Naive thymus-derived CD8-positive, alpha-beta T cell (primary cell): ENCODE measurements around the gene RCOR1. TPM values are rescaled to one million over a fixed set of nuclear protein-coding genes. Genes with fewer than 3 reads are reported as not detected.
"Not testable (repeated sequence)": the region's sequence is repeated elsewhere in the genome, so short reads cannot be mapped to it uniquely, and the experiment has no call there.

Experiments used
- ATAC-seq, 2 donors: fragments of 150-1000 bp; cut with Tn5 transposase in 1 of 2; sonication (Bioruptor Pico), chemical (Tn5 transposase) in 1 of 2; 1 replicate in 1 of 2; 2 replicates in 1 of 2; pipeline ENCODE4 v1.10.0; 2021; ENCODE audit warnings: mild to moderate bottlenecking in 2 of 2, moderate library complexity in 2 of 2
- POLR2A ChIA-PET: fragments of 350-600 bp; sonication (Branson Sonifier 250); formaldehyde crosslinking; loops from one replicate; lab custom pipeline; 2021; ENCODE audit warnings: antibody characterized with exemption; lab: Charles Lee
- DNase-seq, 10 donors: peaks; one replicate each; pipeline versions ENCODE4 v3.0.0 to v3.0.0-alpha.2; 2020 to 2022
- H3K27ac Mint-ChIP-seq, 10 donors: one replicate each; pipeline ENCODE4 v1.8.0; 2020 to 2022; ENCODE audit warnings: mild to moderate bottlenecking in 10 of 10, mixed read lengths in 10 of 10, moderate library complexity in 4 of 10, inconsistent platforms in 1 of 10
- H3K27me3 Mint-ChIP-seq, 5 donors: one replicate each; pipeline ENCODE4 v1.8.0; 2021 to 2022; ENCODE audit warnings: mixed read lengths in 5 of 5
- H3K36me3 Mint-ChIP-seq, 3 donors: one replicate each; pipeline ENCODE4 v1.8.0; 2020 to 2022; ENCODE audit warnings: mixed read lengths in 3 of 3, mild to moderate bottlenecking in 2 of 3, inconsistent platforms in 1 of 3
- H3K4me1 Mint-ChIP-seq, 4 donors: one replicate each; pipeline ENCODE4 v1.8.0; 2021 to 2022; ENCODE audit warnings: mixed read lengths in 4 of 4
- H3K4me3 Mint-ChIP-seq, 10 donors: one replicate each; pipeline ENCODE4 v1.8.0; 2020 to 2022; ENCODE audit warnings: mild to moderate bottlenecking in 10 of 10, mixed read lengths in 10 of 10, moderate library complexity in 6 of 10, inconsistent platforms in 1 of 10
- H3K9me3 Mint-ChIP-seq, 9 donors: one replicate each; pipeline ENCODE4 v1.8.0; 2020 to 2022; ENCODE audit warnings: mixed read lengths in 9 of 9, mild to moderate bottlenecking in 3 of 9, inconsistent platforms in 1 of 9, moderate library complexity in 1 of 9
- polyA plus RNA-seq, 3 donors: library from polyadenylated mRNA; unstranded; fragments of 300-500 nt; fragmentation: Illumina TruSeq; gene quantifications; one replicate each; pipeline ENCODE4 v1.2.3, GENCODE V29; 2021
- total RNA-seq, 8 experiments: library from RNA in 2 of 8; stranded (reverse) in 2 of 8; gene quantifications; one replicate each; pipeline ENCODE4 v1.2.3 and lab custom pipeline; 2021 to 2026

RCOR1 gene
- total and polyA plus RNA-seq, 5 experiments from 2014 or later = 0.43 to 24.0 (median 1.2) TPM

- Mint-ChIP-seq H3K9me3 (no peaks in the 10 kb centered on the region), H3K4me1 (peaks cover 0 to 6% (median 2%) of the 10 kb centered on the region in 4 donors), H3K27me3 (no peaks in the 10 kb centered on the region), H3K4me3 (peak overlapping the region in 1 of 10 donors; percentile 22), H3K27ac (no peak overlapping the region), H3K36me3 (no peaks in the 10 kb centered on the region)
- POLR2A ChIA-PET = interaction anchor here (0.6 kb wide), 1 partner anchor 30 kb away, joined by 5 read pairs; no protein-coding TSS in a partner anchor
- no peak for ATAC-seq
- no peak for DNase-seq
These were observed 34.8 kb upstream of the RCOR1 start for GRCh38 chr14:102557434-102558226.

- Mint-ChIP-seq H3K4me3 (no peak overlapping the region), H3K4me1 (peaks cover 0 to 6% (median 2%) of the 10 kb centered on the region in 4 donors), H3K27ac (no peak overlapping the region), H3K9me3 (no peaks in the 10 kb centered on the region), H3K36me3 (no peaks in the 10 kb centered on the region), H3K27me3 (no peaks in the 10 kb centered on the region)
- ATAC-seq (no peak), DNase-seq (no peak)
- POLR2A ChIA-PET = no interaction called here
These were observed 33.9 kb upstream of the RCOR1 start for GRCh38 chr14:102558556-102558955.

GRCh38 chr14:102560458-102561261 is 31.8 kb upstream of the RCOR1 start:
- H3K27me3 Mint-ChIP-seq = no peaks in the 10 kb centered on the region
- peaks cover 0 to 8% (median 2%) of the 10 kb centered on the region in 4 donors for H3K4me1 Mint-ChIP-seq
- POLR2A ChIA-PET = interaction anchor here (0.6 to 1.3 kb wide), 2 partner anchors 36 to 1006 kb away, joined by 3 to 6 read pairs; no protein-coding TSS in a partner anchor
- H3K27ac Mint-ChIP-seq = peak overlapping the region in 1 of 10 donors; percentile 29
- no peak for ATAC-seq
- no peaks in the 10 kb centered on the region for H3K9me3 Mint-ChIP-seq
- DNase-seq = no peak
- H3K36me3 Mint-ChIP-seq = no peaks in the 10 kb centered on the region
- H3K4me3 Mint-ChIP-seq = no peak overlapping the region

GRCh38 chr14:102565331-102565887 is 27.0 kb upstream of the RCOR1 start:
- Mint-ChIP-seq H3K4me1 (peaks cover 12 to 24% (median 15%) of the 10 kb centered on the region in 4 donors), H3K36me3 (no peaks in the 10 kb centered on the region), H3K4me3 (no peak overlapping the region), H3K27me3 (no peaks in the 10 kb centered on the region), H3K9me3 (no peaks in the 10 kb centered on the region), H3K27ac (peak overlapping the region in 3 of 10 donors; percentile 47 to 55 (median 48))
- POLR2A ChIA-PET = no interaction called here
- no peak for ATAC-seq
- no peak for DNase-seq

GRCh38 chr14:102565959-102566358 is 26.5 kb upstream of the RCOR1 start:
- POLR2A ChIA-PET = no interaction called here
- ATAC-seq (no peak), DNase-seq (no peak)

GRCh38 chr14:102568115-102568614 is 24.3 kb upstream of the RCOR1 start:
- POLR2A ChIA-PET = interaction anchor here (0.5 to 1.3 kb wide), 3 partner anchors 11 to 23 kb away, joined by 3 to 6 read pairs (median 3); no protein-coding TSS in a partner anchor
- peak in 8 of 10 donors; percentile 26 to 77 (median 46) for DNase-seq
- H3K4me3 Mint-ChIP-seq = peak overlapping the region; percentile 43 to 92 (median 78)

More at GRCh38 chr14:102565959-102566358, 26.5 kb upstream of the RCOR1 start:
- H3K4me1 Mint-ChIP-seq = peaks cover 12 to 23% (median 15%) of the 10 kb centered on the region in 4 donors
- no peak overlapping the region for H3K4me3 Mint-ChIP-seq
- peak overlapping the region in 5 of 10 donors; percentile 24 to 55 (median 47) for H3K27ac Mint-ChIP-seq
- no peaks in the 10 kb centered on the region for H3K9me3 Mint-ChIP-seq
- no peaks in the 10 kb centered on the region for H3K27me3 Mint-ChIP-seq
- H3K36me3 Mint-ChIP-seq = no peaks in the 10 kb centered on the region

GRCh38 chr14:102570334-102570995 is 22.0 kb upstream of the RCOR1 start:
- peak overlapping the region in 2 of 10 donors; percentile 8 to 17 for H3K27ac Mint-ChIP-seq
- no peak for DNase-seq
- POLR2A ChIA-PET = interaction anchor here (0.6 kb wide), 1 partner anchor 17 kb away, joined by 4 read pairs; no protein-coding TSS in a partner anchor
- H3K4me1 Mint-ChIP-seq = peaks cover 12 to 34% (median 24%) of the 10 kb centered on the region in 4 donors
- H3K27me3 Mint-ChIP-seq = no peaks in the 10 kb centered on the region
- H3K36me3 Mint-ChIP-seq = no peaks in the 10 kb centered on the region
- ATAC-seq = no peak
- H3K4me3 Mint-ChIP-seq = no peak overlapping the region
- no peaks in the 10 kb centered on the region for H3K9me3 Mint-ChIP-seq

More at GRCh38 chr14:102568115-102568614, 24.3 kb upstream of the RCOR1 start:
- ATAC-seq = peak; percentile 98 to 99
- H3K27me3 Mint-ChIP-seq = no peaks in the 10 kb centered on the region
- peak overlapping the region; percentile 84 to 97 (median 92) for H3K27ac Mint-ChIP-seq
- no peaks in the 10 kb centered on the region for H3K9me3 Mint-ChIP-seq
- H3K36me3 Mint-ChIP-seq = no peaks in the 10 kb centered on the region
- peaks cover 12 to 23% (median 15%) of the 10 kb centered on the region in 4 donors for H3K4me1 Mint-ChIP-seq

GRCh38 chr14:102571043-102571442 is 21.4 kb upstream of the RCOR1 start:
- H3K9me3 Mint-ChIP-seq = no peaks in the 10 kb centered on the region
- H3K27ac Mint-ChIP-seq = no peak overlapping the region
- no peak overlapping the region for H3K4me3 Mint-ChIP-seq
- no peak for ATAC-seq
- no peaks in the 10 kb centered on the region for H3K36me3 Mint-ChIP-seq
- peaks cover 10 to 33% (median 24%) of the 10 kb centered on the region in 4 donors for H3K4me1 Mint-ChIP-seq
- POLR2A ChIA-PET = interaction anchor here (0.6 kb wide), 1 partner anchor 135 kb away, joined by 3 read pairs; no protein-coding TSS in a partner anchor
- no peak for DNase-seq
- no peaks in the 10 kb centered on the region for H3K27me3 Mint-ChIP-seq

- no peak for DNase-seq
- peaks cover 10 to 33% (median 24%) of the 10 kb centered on the region in 4 donors for H3K4me1 Mint-ChIP-seq
- no peak for ATAC-seq
- no peaks in the 10 kb centered on the region for H3K9me3 Mint-ChIP-seq
- H3K27ac Mint-ChIP-seq = no peak overlapping the region
- H3K36me3 Mint-ChIP-seq = no peaks in the 10 kb centered on the region
- H3K27me3 Mint-ChIP-seq = no peaks in the 10 kb centered on the region
- no peak overlapping the region for H3K4me3 Mint-ChIP-seq
- POLR2A ChIA-PET = interaction anchor here (0.6 kb wide), 1 partner anchor 135 kb away, joined by 3 read pairs; no protein-coding TSS in a partner anchor
These were observed 20.9 kb upstream of the RCOR1 start for GRCh38 chr14:102571478-102572042.

GRCh38 chr14:102573161-102573560 is 19.3 kb upstream of the RCOR1 start:
- not testable (repeated sequence) for H3K27me3 Mint-ChIP-seq, H3K4me3 Mint-ChIP-seq, H3K9me3 Mint-ChIP-seq, H3K36me3 Mint-ChIP-seq, ATAC-seq
- DNase-seq = peak in 1 of 10 donors; percentile 8
- POLR2A ChIA-PET = interaction anchor here (0.6 kb wide), 1 partner anchor 163 kb away, joined by 3 read pairs; no protein-coding TSS in a partner anchor
- peaks cover 7 to 26% (median 17%) of the 10 kb centered on the region in 4 donors for H3K4me1 Mint-ChIP-seq
- H3K27ac Mint-ChIP-seq = peak overlapping the region in 1 of 10 donors; percentile 60

- Mint-ChIP-seq H3K27me3 (no peaks in the 10 kb centered on the region), H3K9me3 (no peaks in the 10 kb centered on the region), H3K4me1 (peaks cover 3 to 21% (median 12%) of the 10 kb centered on the region in 4 donors), H3K4me3 (peak overlapping the region in 3 of 10 donors; percentile 0 to 24 (median 4)), H3K27ac (no peak overlapping the region), H3K36me3 (no peaks in the 10 kb centered on the region)
- ATAC-seq = no peak
- no peak for DNase-seq
- POLR2A ChIA-PET = interaction anchor here (0.6 kb wide), 1 partner anchor 163 kb away, joined by 3 read pairs; no protein-coding TSS in a partner anchor
These were observed 18.8 kb upstream of the RCOR1 start for GRCh38 chr14:102573591-102574046.
